ENCODE data around the gene HEBP2.
"Not testable (repeated sequence)": the region's sequence is repeated elsewhere in the genome, so short reads cannot be mapped to it uniquely, and the experiment has no call there.

Gene HEBP2

GRCh38 chr6:138424004-138424904 is 20.2 kb downstream of the HEBP2 start:
- no peak for DNase-seq

GRCh38 chr6:138425256-138425655 is 21.2 kb downstream of the HEBP2 start:
- not testable (repeated sequence) for DNase-seq

- DNase-seq: no peak
These were observed 22.6 kb downstream of the HEBP2 start for GRCh38 chr6:138426500-138427123.

GRCh38 chr6:138427701-138428100 is 23.7 kb downstream of the HEBP2 start:
- DNase-seq: no peak

GRCh38 chr6:138428944-138429598 is 25.0 kb downstream of the HEBP2 start:
- DNase-seq: peak; percentile 65

GRCh38 chr6:138429761-138430160 is 25.7 kb downstream of the HEBP2 start:
- no peak for DNase-seq

GRCh38 chr6:138430361-138431145 is 26.5 kb downstream of the HEBP2 start:
- peak; percentile 58 for DNase-seq

GRCh38 chr6:138431256-138432062 is 27.4 kb downstream of the HEBP2 start:
- no peak for DNase-seq

- no peak for DNase-seq
These were observed 28.0 kb downstream of the HEBP2 start for GRCh38 chr6:138432063-138432356.

- DNase-seq: peak; percentile 17
These were observed 30.1 kb downstream of the HEBP2 start for GRCh38 chr6:138434096-138434495.

GRCh38 chr6:138434925-138435324 is 30.9 kb downstream of the HEBP2 start:
- DNase-seq: no peak

- DNase-seq: no peak
These were observed 35.5 kb downstream of the HEBP2 start for GRCh38 chr6:138439546-138439945.

GRCh38 chr6:138440296-138440695 is 36.3 kb downstream of the HEBP2 start:
- DNase-seq: peak; percentile 74

GRCh38 chr6:138440758-138441357 is 36.8 kb downstream of the HEBP2 start:
- no peak for DNase-seq

- DNase-seq: no peak
These were observed 37.9 kb downstream of the HEBP2 start for GRCh38 chr6:138441965-138442364.

GRCh38 chr6:138442663-138443062 is 38.6 kb downstream of the HEBP2 start:
- DNase-seq: no peak

GRCh38 chr6:138443979-138444378 is 40.0 kb downstream of the HEBP2 start:
- no peak for DNase-seq

GRCh38 chr6:138446821-138447220 is 42.8 kb downstream of the HEBP2 start:
- DNase-seq: no peak

GRCh38 chr6:138450445-138450844 is 46.4 kb downstream of the HEBP2 start:
- DNase-seq: no peak

GRCh38 chr6:138451043-138451442 is 47.0 kb downstream of the HEBP2 start:
- DNase-seq: no peak

- DNase-seq: no peak
These were observed 51.1 kb downstream of the HEBP2 start for GRCh38 chr6:138454981-138455706.

All from NCI-H2171 treated with DMSO at 0.1 percent for 48 hours (cell line).